Glutamatergic neuron (in vitro differentiated cells): Measurements from ENCODE around the gene CCDC33. TPM values are rescaled to one million over a fixed set of nuclear protein-coding genes. Genes with fewer than 3 reads are reported as not detected.

ENCODE experiments used
- DNase-seq: peaks from one replicate; pipeline ENCODE4 v3.0.0; 2022
- H3K27ac Mint-ChIP-seq: one replicate; pipeline ENCODE4 v1.8.0; 2020; ENCODE audit warnings: mild to moderate bottlenecking, mixed read lengths, inconsistent platforms; ENCODE audit not compliant: unreplicated experiment
- H3K27me3 Mint-ChIP-seq: one replicate; pipeline ENCODE4 v1.8.0; 2020; ENCODE audit warnings: mild to moderate bottlenecking, moderate library complexity, mixed read lengths, inconsistent platforms; ENCODE audit not compliant: unreplicated experiment
- H3K36me3 Mint-ChIP-seq: one replicate; pipeline ENCODE4 v1.8.0; 2020; ENCODE audit warnings: mild to moderate bottlenecking, mixed read lengths, inconsistent platforms; ENCODE audit not compliant: unreplicated experiment
- H3K4me1 Mint-ChIP-seq: one replicate; pipeline ENCODE4 v1.8.0; 2020; ENCODE audit warnings: mild to moderate bottlenecking, low read depth, mixed read lengths, inconsistent platforms; ENCODE audit not compliant: unreplicated experiment
- H3K4me3 Mint-ChIP-seq: one replicate; pipeline ENCODE4 v1.8.0; 2020; ENCODE audit warnings: mild to moderate bottlenecking, mixed read lengths, inconsistent platforms; ENCODE audit not compliant: unreplicated experiment
- H3K9me3 Mint-ChIP-seq: one replicate; pipeline ENCODE4 v1.8.0; 2020; ENCODE audit warnings: mild to moderate bottlenecking, moderate library complexity, mixed read lengths, inconsistent platforms; ENCODE audit not compliant: unreplicated experiment
- CTCF ChIP-seq: fragments of 200-600 bp; sonication (generic); IDR thresholded peaks from one replicate; pipeline ENCODE4 v1.5.0; 2021; ENCODE audit not compliant: partially characterized antibody, unreplicated experiment
- total RNA-seq: library from RNA; stranded (reverse); fragmentation: NEBNext Ultra II Directional; extraction: Animal tissue kit (Norgen Biotek cat#: 25700); gene quantifications from one replicate; pipeline ENCODE4 v1.2.1, GENCODE V29; 2021; ENCODE audit not compliant: unreplicated experiment

The CCDC33 gene
- total RNA-seq, 1 donor from 2014 or later = 0.49 TPM

DNA sequence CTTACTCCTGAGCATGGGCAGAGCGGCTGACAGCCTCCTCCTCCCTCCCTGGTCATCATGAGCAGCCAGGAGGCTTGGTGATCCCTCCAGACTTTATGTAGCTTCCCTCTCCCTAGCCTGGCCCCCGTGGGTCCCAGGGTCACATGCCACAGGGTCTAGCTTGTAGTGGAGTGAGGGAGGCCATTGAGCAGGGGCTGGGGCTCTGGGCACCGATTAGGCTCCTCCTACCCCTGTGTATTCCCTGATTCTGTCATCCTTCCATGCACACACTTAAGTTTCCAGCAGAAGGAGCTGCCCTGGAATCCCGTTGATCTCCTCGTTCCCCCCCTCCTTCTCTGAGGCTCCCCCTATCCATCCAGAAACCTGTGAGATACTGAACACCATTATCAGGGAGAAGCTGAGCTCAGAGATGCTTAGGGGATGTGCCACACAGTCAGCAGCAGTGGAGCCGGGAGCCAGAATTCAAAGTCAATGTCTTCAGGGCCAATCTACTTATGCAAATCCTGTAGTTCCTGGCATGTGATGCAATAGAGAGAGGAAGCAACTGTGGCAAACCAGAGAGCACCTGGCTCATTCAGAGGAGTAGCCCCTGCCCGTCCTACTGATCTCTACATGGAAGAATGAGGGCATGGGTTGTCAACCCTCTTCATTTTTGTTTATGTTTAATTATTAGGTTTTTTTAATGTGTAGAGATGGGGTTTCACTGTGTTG is 17.2 kb downstream of the CCDC33 start:
- Mint-ChIP-seq H3K27me3 (peaks cover 6% of the 10 kb centered on the region), H3K4me1 (peaks cover 14% of the 10 kb centered on the region), H3K9me3 (peaks cover 9% of the 10 kb centered on the region), H3K36me3 (no peaks in the 10 kb centered on the region), H3K27ac (no peak overlapping the region), H3K4me3 (no peak overlapping the region)
- no peak for TF ChIP-seq CTCF
- DNase-seq = no peak

DNA sequence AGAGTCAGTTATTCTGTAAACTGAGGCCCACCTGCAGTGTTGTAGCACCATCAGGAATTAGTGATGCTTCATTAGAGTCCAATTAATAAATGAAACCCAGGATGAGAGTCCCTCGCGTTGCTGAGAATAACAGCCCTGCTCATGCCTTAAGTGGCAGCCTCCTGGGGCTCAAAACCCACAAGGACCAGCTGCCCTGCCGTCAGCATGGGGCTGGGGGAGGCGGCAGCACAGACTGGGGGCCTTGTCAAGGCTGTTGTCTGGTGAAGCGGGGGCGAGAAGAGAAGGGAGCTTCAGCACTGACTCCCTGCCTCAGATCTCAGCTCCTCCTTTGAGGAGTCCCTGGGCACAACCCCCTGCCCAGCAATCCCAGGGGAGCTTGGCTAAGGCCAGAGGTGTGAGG is 21.0 kb downstream of the CCDC33 start:
- Mint-ChIP-seq H3K9me3 (peaks cover 11% of the 10 kb centered on the region), H3K27ac (no peak overlapping the region), H3K4me1 (peaks cover 27% of the 10 kb centered on the region), H3K4me3 (no peak overlapping the region), H3K36me3 (no peaks in the 10 kb centered on the region), H3K27me3 (peaks cover 10% of the 10 kb centered on the region)
- no peak for DNase-seq
- no peak for TF ChIP-seq CTCF

DNA sequence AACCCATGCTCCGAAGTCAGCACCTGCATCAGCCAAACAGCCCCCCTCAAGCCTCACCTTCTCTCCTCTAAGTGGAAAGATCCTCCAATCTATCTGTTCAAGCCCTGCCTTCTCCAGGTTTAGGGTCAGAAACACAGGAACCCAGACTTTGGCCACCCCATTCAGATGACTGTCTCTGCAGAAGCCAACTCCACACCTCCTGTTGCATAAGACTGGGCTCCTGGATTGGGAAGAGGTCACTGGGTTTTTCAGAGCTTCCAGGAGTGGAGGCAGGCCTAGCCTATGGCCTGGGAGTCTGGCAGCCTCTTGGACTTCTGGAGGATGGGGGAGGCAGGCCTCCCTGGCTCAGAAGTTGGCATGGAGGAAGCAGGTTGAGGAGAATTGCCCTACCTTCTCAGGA is 21.5 kb downstream of the CCDC33 start:
- DNase-seq = no peak
- Mint-ChIP-seq H3K27me3 (peaks cover 10% of the 10 kb centered on the region), H3K9me3 (peaks cover 11% of the 10 kb centered on the region), H3K27ac (no peak overlapping the region), H3K4me1 (peaks cover 29% of the 10 kb centered on the region), H3K4me3 (no peak overlapping the region), H3K36me3 (no peaks in the 10 kb centered on the region)
- no peak for TF ChIP-seq CTCF

DNA sequence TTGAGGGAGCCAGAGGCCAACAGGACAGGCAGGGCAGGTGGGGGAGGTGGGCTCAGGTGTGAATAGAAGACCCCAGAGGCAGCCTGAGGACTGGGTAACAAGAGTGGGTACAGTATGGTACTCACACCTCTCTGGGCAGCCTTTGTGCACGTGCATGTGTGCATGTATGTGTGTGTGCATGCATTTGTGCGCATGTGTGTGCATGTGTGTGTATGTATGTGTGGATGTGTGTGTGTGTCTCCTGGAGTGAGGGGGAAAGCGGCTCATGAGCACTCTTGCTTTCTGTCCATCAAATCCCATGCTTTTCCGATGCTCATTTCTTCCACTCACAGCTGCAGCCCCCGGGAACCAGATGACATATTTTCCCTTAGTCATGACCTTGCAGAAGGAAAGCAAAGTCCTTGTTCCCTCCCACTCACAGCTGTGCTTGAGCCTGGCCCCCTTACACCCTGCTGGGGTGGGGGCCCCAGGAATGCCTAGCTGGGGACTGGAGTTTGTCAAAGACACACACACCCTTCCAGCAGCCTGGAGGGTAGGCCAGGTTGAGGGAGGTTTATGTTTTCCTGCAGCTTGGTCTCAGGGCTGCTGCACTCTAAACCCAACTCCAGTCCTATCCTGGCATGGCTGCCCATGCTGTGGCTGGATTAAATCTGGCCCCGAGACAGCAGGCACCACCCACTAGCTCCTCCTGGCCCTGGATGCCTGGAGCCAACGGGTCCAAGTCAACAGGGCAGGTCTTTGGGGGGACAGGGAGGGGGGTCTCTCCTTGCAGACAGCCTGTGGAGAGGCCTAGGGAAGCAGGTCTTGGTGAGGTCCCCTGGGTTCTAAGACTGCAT is 22.5 kb downstream of the CCDC33 start:
- peak overlapping the region; percentile 46 for H3K4me3 Mint-ChIP-seq
- no peak for TF ChIP-seq CTCF
- H3K27ac Mint-ChIP-seq = peak overlapping the region; percentile 22
- DNase-seq = no peak
- H3K9me3 Mint-ChIP-seq = peaks cover 14% of the 10 kb centered on the region
- peaks cover 10% of the 10 kb centered on the region for H3K27me3 Mint-ChIP-seq
- H3K36me3 Mint-ChIP-seq = no peaks in the 10 kb centered on the region
- H3K4me1 Mint-ChIP-seq = peaks cover 32% of the 10 kb centered on the region

DNA sequence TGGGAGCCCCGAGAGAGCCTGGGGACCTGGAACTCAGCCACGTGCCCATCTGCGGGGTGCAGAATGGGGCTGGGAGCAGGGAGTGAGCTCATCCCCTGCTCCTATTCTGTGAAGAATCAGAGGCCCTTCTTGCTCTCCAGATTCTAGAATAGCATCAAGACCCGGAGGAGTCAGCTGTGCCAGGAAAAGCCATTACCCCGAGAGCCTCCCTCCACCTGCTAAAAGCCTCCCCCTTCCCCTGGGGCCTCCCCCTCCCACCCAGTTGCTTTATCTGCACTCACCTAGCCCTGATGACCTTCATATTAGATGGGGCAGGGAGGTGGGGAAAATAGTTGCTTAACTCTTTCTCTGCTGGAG is 23.1 kb downstream of the CCDC33 start:
- Mint-ChIP-seq H3K4me3 (no peak overlapping the region), H3K27me3 (peaks cover 10% of the 10 kb centered on the region), H3K9me3 (peaks cover 13% of the 10 kb centered on the region), H3K27ac (no peak overlapping the region), H3K36me3 (no peaks in the 10 kb centered on the region), H3K4me1 (peaks cover 34% of the 10 kb centered on the region)
- peak; percentile 57 for DNase-seq
- no peak for TF ChIP-seq CTCF
